KMS-11 (cell line): ENCODE measurements around the gene P2RX5.

Source experiments
- H2AFZ ChIP-seq: fragments of 200-600 bp; sonication (generic); 2 replicates; pipeline ENCODE4 v1.6.1; 2016; ENCODE audit warnings: antibody characterized with exemption, mixed run types, low read depth
- H3K27ac ChIP-seq: fragments of 200-600 bp; sonication (generic); 2 replicates; pipeline ENCODE4 v1.6.1; 2016; ENCODE audit warnings: mild to moderate bottlenecking, mixed run types
- H3K27me3 ChIP-seq: fragments of 200-600 bp; sonication (generic); 2 replicates; pipeline ENCODE4 v1.6.1; 2017; ENCODE audit warnings: mild to moderate bottlenecking, low read depth, mixed run types, moderate library complexity; ENCODE audit not compliant: insufficient read depth
- H3K36me3 ChIP-seq: fragments of 200-600 bp; sonication (generic); 2 replicates; pipeline ENCODE4 v1.6.1; 2017; ENCODE audit warnings: mild to moderate bottlenecking, mixed run types; ENCODE audit not compliant: insufficient read depth
- H3K4me1 ChIP-seq: fragments of 200-600 bp; sonication (generic); 2 replicates; pipeline ENCODE4 v1.6.1; 2016; ENCODE audit warnings: mild to moderate bottlenecking, low read depth, mixed run types; ENCODE audit not compliant: poor library complexity, severe bottlenecking
- H3K4me2 ChIP-seq: fragments of 200-600 bp; sonication (generic); 2 replicates; pipeline ENCODE4 v1.7.0; 2016; ENCODE audit warnings: mild to moderate bottlenecking, mixed run types
- H3K4me3 ChIP-seq: fragments of 200-600 bp; sonication (generic); IDR thresholded peaks from 2 replicates; pipeline ENCODE4 v1.6.1; 2017; ENCODE audit warnings: low read depth, low read length, mixed read lengths; ENCODE audit not compliant: insufficient read depth
- H3K79me2 ChIP-seq: fragments of 200-600 bp; sonication (generic); 2 replicates; pipeline ENCODE4 v1.6.1; 2016; ENCODE audit warnings: low read depth, mixed run types; ENCODE audit not compliant: insufficient read depth
- H3K9ac ChIP-seq: fragments of 200-600 bp; sonication (generic); 2 replicates; pipeline ENCODE4 v1.6.1; 2016; ENCODE audit warnings: mild to moderate bottlenecking, mixed run types
- H4K20me1 ChIP-seq: fragments of 200-600 bp; sonication (generic); 2 replicates; pipeline ENCODE4 v1.6.1; 2016; ENCODE audit warnings: mild to moderate bottlenecking, mixed run types; ENCODE audit not compliant: insufficient read depth
- CTCF ChIP-seq: fragments of 200-600 bp; sonication (generic); conservative IDR thresholded peaks from 2 replicates; pipeline ENCODE4 v1.6.1; 2017; ENCODE audit warnings: low read depth, mild to moderate bottlenecking, antibody characterized with exemption, low read length, moderate library complexity, mixed read lengths

P2RX5 gene

GRCh38 chr17:3698139-3698538 lies 2.2 kb upstream of the P2RX5 start:
- H3K27ac ChIP-seq: no peak overlapping the region
- no peak for TF ChIP-seq CTCF
- H3K9ac ChIP-seq: no peak overlapping the region
- H2AFZ ChIP-seq: no peak overlapping the region
- no peaks in the 10 kb centered on the region for H4K20me1 ChIP-seq
- H3K27me3 ChIP-seq: no peaks in the 10 kb centered on the region
- peaks cover 11% of the 10 kb centered on the region for H3K4me1 ChIP-seq
- H3K4me3 ChIP-seq: no peak overlapping the region
- H3K36me3 ChIP-seq: no peaks in the 10 kb centered on the region
- H3K79me2 ChIP-seq: no peaks in the 10 kb centered on the region; the same call in 1 of the 2 replicates
- no peak overlapping the region for H3K4me2 ChIP-seq

GRCh38 chr17:3697103-3697476 lies 1.1 kb upstream of the P2RX5 start:
- Histone ChIP-seq H3K4me3 (no peak overlapping the region), H3K36me3 (no peaks in the 10 kb centered on the region), H3K4me1 (peaks cover 12% of the 10 kb centered on the region), H2AFZ (no peak overlapping the region), H3K9ac (no peak overlapping the region), H3K27ac (no peak overlapping the region), H4K20me1 (no peaks in the 10 kb centered on the region), H3K27me3 (no peaks in the 10 kb centered on the region), H3K79me2 (no peaks in the 10 kb centered on the region; the same call in 1 of the 2 replicates), H3K4me2 (no peak overlapping the region)
- no peak for TF ChIP-seq CTCF

- peak overlapping the region; percentile 57 for H3K4me2 ChIP-seq
- H3K36me3 ChIP-seq: no peaks in the 10 kb centered on the region
- no peaks in the 10 kb centered on the region for H3K27me3 ChIP-seq
- peak overlapping the region; percentile 54; the same call in 1 of the 2 replicates for H2AFZ ChIP-seq
- H3K4me1 ChIP-seq: peaks cover 12% of the 10 kb centered on the region
- 0 out of 2 replicates have a peak overlapping the region, but pooled peaks have one; percentile 24 for H3K27ac ChIP-seq
- H3K9ac ChIP-seq: peak overlapping the region; percentile 67
- no peak overlapping the region for H3K4me3 ChIP-seq
- no peaks in the 10 kb centered on the region; the same call in 1 of the 2 replicates for H3K79me2 ChIP-seq
- H4K20me1 ChIP-seq: no peaks in the 10 kb centered on the region
- no peak for TF ChIP-seq CTCF
Measured at GRCh38 chr17:3695129-3695722, 729 bp downstream of the P2RX5 start.

GRCh38 chr17:3693829-3694231 lies 2.1 kb downstream of the P2RX5 start:
- H3K36me3 ChIP-seq: no peaks in the 10 kb centered on the region
- H3K79me2 ChIP-seq: no peaks in the 10 kb centered on the region; the same call in 1 of the 2 replicates
- H4K20me1 ChIP-seq: no peaks in the 10 kb centered on the region
- H2AFZ ChIP-seq: no peak overlapping the region
- no peak overlapping the region for H3K4me2 ChIP-seq
- H3K27me3 ChIP-seq: no peaks in the 10 kb centered on the region
- H3K4me1 ChIP-seq: peaks cover 12% of the 10 kb centered on the region
- no peak for TF ChIP-seq CTCF
- H3K27ac ChIP-seq: no peak overlapping the region
- no peak overlapping the region for H3K4me3 ChIP-seq
- no peak overlapping the region for H3K9ac ChIP-seq
